HEK293T (cell line): ENCODE measurements around the gene AMN.
A peak's percentile ranks its signal among the peaks of the same experiment; 100 is the strongest.

ENCODE experiments used
- ARNT ChIP-seq: fragments of 450-650 bp; IDR thresholded peaks from 2 replicates; pipeline ENCODE4 v1.6.1; 2017; ENCODE audit warnings: mild to moderate bottlenecking
- BHLHE40 ChIP-seq: fragments of 450-650 bp; IDR thresholded peaks from 2 replicates; pipeline ENCODE4 v1.6.1; 2016; ENCODE audit warnings: mild to moderate bottlenecking, moderate library complexity, borderline replicate concordance
- FOXA1 ChIP-seq: fragments of 450-650 bp; IDR thresholded peaks from 2 replicates; pipeline ENCODE4 v1.6.1; 2016; ENCODE audit warnings: mild to moderate bottlenecking
- FOXM1 ChIP-seq: fragments of 450-650 bp; IDR thresholded peaks from 2 replicates; pipeline ENCODE4 v1.6.1; 2017; ENCODE audit warnings: mild to moderate bottlenecking, borderline replicate concordance
- HDGF ChIP-seq: fragments of 450-650 bp; IDR thresholded peaks from 2 replicates; pipeline ENCODE4 v1.6.1; 2017; ENCODE audit warnings: antibody characterized with exemption, borderline replicate concordance
- LEF1 ChIP-seq: fragments of 450-650 bp; IDR thresholded peaks from 2 replicates; pipeline ENCODE4 v1.6.1; 2017; ENCODE audit warnings: mild to moderate bottlenecking, borderline replicate concordance
- NFRKB ChIP-seq: fragments of 450-650 bp; IDR thresholded peaks from 2 replicates; pipeline ENCODE4 v1.6.1; 2016; ENCODE audit warnings: mild to moderate bottlenecking, moderate library complexity
- PKNOX1 ChIP-seq: fragments of 450-650 bp; IDR thresholded peaks from 2 replicates; pipeline ENCODE4 v1.6.1; 2016
- SP1 ChIP-seq: fragments of 450-650 bp; IDR thresholded peaks from 2 replicates; pipeline ENCODE4 v1.6.1; 2017
- SUZ12 ChIP-seq: fragments of 450-650 bp; IDR thresholded peaks from 2 replicates; pipeline ENCODE4 v1.6.1; 2016; ENCODE audit warnings: mild to moderate bottlenecking
- ZNF384 ChIP-seq: fragments of 450-650 bp; IDR thresholded peaks from 2 replicates; pipeline ENCODE4 v1.6.1; 2016

- TF ChIP-seq BHLHE40 (no peak), FOXA1 (no peak), LEF1 (no peak), ARNT (no peak), SP1 (no peak), SUZ12 (no peak), NFRKB (no peak), HDGF (no peak), FOXM1 (no peak), ZNF384 (no peak), PKNOX1 (peak; percentile 55)
Observed at GRCh38 chr14:102918438-102918837, 4.0 kb upstream of the AMN start.
